K562 (cell line): ENCODE measurements around the gene FAM53C. TPM values are rescaled to one million over a fixed set of nuclear protein-coding genes. Genes with fewer than 3 reads are reported as not detected.

Experiments used
- BHLHE40 ChIP-seq: IDR thresholded peaks from 2 replicates; pipeline ENCODE4 v1.6.1; 2011; ENCODE audit warnings: low read length, improper control_type of control experiment
- DIDO1 ChIP-seq: fragments of 450-650 bp; IDR thresholded peaks from 2 replicates; pipeline ENCODE4 v1.6.1; 2016; ENCODE audit warnings: low read depth, missing biosample characterization, missing genetic modification characterization
- EHMT2 ChIP-seq: fragments of 450-650 bp; IDR thresholded peaks from 2 replicates; pipeline ENCODE4 v1.6.1; 2018; ENCODE audit warnings: antibody characterized with exemption
- ESRRB ChIP-seq: fragments of 250-450 bp; sonication (Bioruptor Pico); IDR thresholded peaks from 2 replicates; pipeline ENCODE4 v1.5.0; 2020; ENCODE audit warnings: mild to moderate bottlenecking, moderate library complexity, borderline replicate concordance
- IRF1 ChIP-seq: sonication (generic); formaldehyde crosslinking; IDR thresholded peaks from 2 replicates; pipeline ENCODE4 v1.8.0; 2022; ENCODE audit warnings: missing genetic modification reagents, mild to moderate bottlenecking, borderline replicate concordance
- JUN ChIP-seq, 2 experiments: sonication (generic) in 1 of 2; formaldehyde crosslinking in 1 of 2; IDR thresholded peaks; 2 replicates each; pipeline versions ENCODE4 v1.6.1 to v1.8.0; 2012 to 2022; ENCODE audit warnings: borderline replicate concordance in 2 of 2, mild to moderate bottlenecking in 2 of 2, improper control_type of control experiment in 1 of 2, low read depth in 1 of 2, low read length in 1 of 2, missing genetic modification reagents in 1 of 2
- MAFF ChIP-seq: IDR thresholded peaks from 2 replicates; pipeline ENCODE4 v1.6.1; 2012; ENCODE audit warnings: low read length, improper control_type of control experiment
- MIER1 ChIP-seq: fragments of 450-650 bp; IDR thresholded peaks from 2 replicates; pipeline ENCODE4 v1.6.1; 2016; ENCODE audit warnings: antibody characterized with exemption, mild to moderate bottlenecking, low read depth
- NCOA1 ChIP-seq: fragments of 450-650 bp; IDR thresholded peaks from 2 replicates; pipeline ENCODE4 v1.6.1; 2016; ENCODE audit warnings: low read depth
- NUFIP1 ChIP-seq: fragments of 450-650 bp; IDR thresholded peaks from 2 replicates; pipeline ENCODE4 v1.6.1; 2018; ENCODE audit not compliant: partially characterized antibody
- RBM15 ChIP-seq: fragments of 200-400 bp; formaldehyde crosslinking; IDR thresholded peaks from 2 replicates; pipeline ENCODE4 v1.6.1; 2018; ENCODE audit warnings: mild to moderate bottlenecking, low read length, moderate library complexity; ENCODE audit not compliant: insufficient read depth
- SMARCA4 ChIP-seq: fragments of 450-650 bp; IDR thresholded peaks from 2 replicates; pipeline ENCODE4 v1.6.1; 2016
- SMC3 ChIP-seq: conservative IDR thresholded peaks from 2 replicates; pipeline ENCODE4 v1.6.1; 2011; ENCODE audit warnings: low read depth, low read length, improper control_type of control experiment; ENCODE audit not compliant: insufficient read depth
- TEAD2 ChIP-seq: fragments of 450-650 bp; IDR thresholded peaks from 2 replicates; pipeline ENCODE4 v1.6.1; 2016; ENCODE audit warnings: missing genetic modification characterization, control low read depth, missing compliant biosample characterization
- TEAD4 ChIP-seq, 2 experiments: sonication (generic) in 1 of 2; formaldehyde crosslinking in 1 of 2; IDR thresholded peaks; 2 replicates each; pipeline versions ENCODE4 v1.6.1 to v1.8.0; 2012 to 2022; ENCODE audit warnings: borderline replicate concordance in 1 of 2, inconsistent platforms in 1 of 2, low read length in 1 of 2, mild to moderate bottlenecking in 1 of 2, missing genetic modification reagents in 1 of 2
- ZNF324 ChIP-seq: fragments of 250-450 bp; sonication (Bioruptor Pico); IDR thresholded peaks from 2 replicates; pipeline ENCODE4 v1.4.0; 2020; ENCODE audit warnings: mild to moderate bottlenecking
- ZNF518B ChIP-seq: fragments of 250-450 bp; sonication (Bioruptor Pico); IDR thresholded peaks from 2 replicates; pipeline ENCODE4 v1.5.0; 2021; ENCODE audit warnings: mild to moderate bottlenecking, moderate library complexity
- ZNF57 ChIP-seq: fragments of 450-650 bp; formaldehyde crosslinking; IDR thresholded peaks from 2 replicates; pipeline ENCODE4 v1.4.0; 2020; ENCODE audit warnings: mild to moderate bottlenecking, moderate library complexity
- polyA plus RNA-seq, 8 experiments: library from polyadenylated mRNA; depleted of rRNA in 4 of 8; stranded (reverse) in 5 of 8; unstranded in 3 of 8; fragments of >200 nt; fragmentation: Nextera tagmentation in 2 of 8; fragmentation: Illumina TruSeq in 1 of 8; extraction: Ambion mirVana in 2 of 8; extraction: Trizol in 1 of 8; gene quantifications; 2 replicates each; pipeline versions ENCODE4 v1.2.1 to v1.2.3, GENCODE V29; 2011 to 2014; ENCODE audit warnings: inconsistent platforms in 1 of 8, missing spikeins in 1 of 8
- total RNA-seq, 7 experiments: library from RNA; depleted of rRNA in 6 of 7; stranded (reverse); fragments of >200 nt in 6 of 7; fragmentation: Illumina TruSeq in 2 of 7; extraction: Trizol in 2 of 7; gene quantifications; 2 replicates each; pipeline versions ENCODE4 v1.2.1 to v1.2.3, GENCODE V29; 2011 to 2021; ENCODE audit warnings: low replicate concordance in 1 of 7
- TF ChIP-seq, protein P1 (sequence below), 2 experiments: IDR thresholded peaks; 2 replicates each; pipeline ENCODE4 v1.6.1; 2011; ENCODE audit warnings: borderline replicate concordance in 1 of 2, control low read depth in 1 of 2, low read depth in 1 of 2, low read length in 1 of 2, mild to moderate bottlenecking in 1 of 2, mixed read lengths in 1 of 2, moderate library complexity in 1 of 2; ENCODE audit not compliant: insufficient read depth in 1 of 2, insufficient read length in 1 of 2, poor library complexity in 1 of 2, severe bottlenecking in 1 of 2; ENCODE audit errors: extremely low read depth in 1 of 2

FAM53C gene
- total and polyA plus RNA-seq, 9 of the 15 experiments (the other 6 are each of a cell fraction or from before 2014, with no cell fraction given), result 9.7 to 38.5 (median 25.2) TPM

DNA sequence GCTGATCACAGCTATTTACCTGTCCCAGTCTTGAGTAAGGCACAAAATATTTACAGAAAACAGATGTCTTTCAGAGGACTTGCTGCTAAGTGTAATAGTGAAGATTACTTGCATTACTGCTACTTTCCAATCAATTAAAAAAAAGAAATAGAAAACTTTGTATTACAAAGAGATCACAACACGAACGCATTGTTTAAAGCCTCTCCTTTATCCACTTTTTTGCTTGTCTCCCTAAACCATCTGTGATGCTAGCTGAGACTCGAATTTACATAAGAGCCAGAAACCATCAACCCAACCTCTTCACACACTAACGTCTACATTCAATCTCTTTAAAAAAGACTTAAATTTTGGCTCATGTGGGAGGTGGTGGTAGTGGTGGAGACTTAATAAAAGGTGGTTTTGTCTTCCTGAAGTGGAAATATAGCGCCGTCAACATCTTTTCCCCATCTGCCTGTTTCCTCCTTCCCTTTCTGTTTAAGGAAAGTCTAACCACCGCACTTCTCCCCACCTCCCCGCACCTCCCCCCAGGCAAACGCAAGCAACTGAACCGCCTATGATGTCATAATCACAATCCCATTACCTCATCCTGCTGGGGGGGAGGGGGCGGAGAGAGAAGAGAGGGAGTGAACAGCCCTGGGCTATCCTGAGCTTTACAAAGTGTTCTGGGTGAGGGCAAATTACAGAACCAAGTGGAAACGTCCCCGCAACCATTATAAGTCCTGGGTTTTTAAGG is 948 bp upstream of the FAM53C start (continued):
- no peak for TF ChIP-seq ZNF518B (CRISPR knock-in tag)
- TF ChIP-seq JUN (IDR thresholded peaks at IDR 0.05; ENCODE audit: borderline replicate concordance, low read depth, low read length), result peak; percentile 97
- TF ChIP-seq JUN (CRISPR knock-in tag; IDR thresholded peaks at IDR 0.05; ENCODE audit: borderline replicate concordance), result peak; percentile 60; the same call in 1 of the 2 replicates
- TF ChIP-seq DIDO1, result no peak
- TF ChIP-seq TEAD2 (tag), result no peak
- no peak for TF ChIP-seq MAFF
- TF ChIP-seq ZNF324 (CRISPR knock-in tag), result no peak
- no peak for TF ChIP-seq SMC3
- no peak for TF ChIP-seq ZNF57 (CRISPR knock-in tag)
- TF ChIP-seq NCOA1, result peak; percentile 98
- TF ChIP-seq NUFIP1, result no peak
- no peak for TF ChIP-seq MIER1
- no peak for TF ChIP-seq ESRRB (CRISPR knock-in tag)
- TF ChIP-seq TEAD4 (IDR thresholded peaks at IDR 0.05; ENCODE audit: low read length), result no peak; the same call in 1 of the 2 replicates
- no peak for TF ChIP-seq TEAD4 (CRISPR knock-in tag; IDR thresholded peaks at IDR 0.05; ENCODE audit: borderline replicate concordance)
- no peak for TF ChIP-seq IRF1 (CRISPR knock-in tag)
- no peak for TF ChIP-seq EHMT2
- TF ChIP-seq SMARCA4, result peak; percentile 49; the same call in 1 of the 2 replicates
- TF ChIP-seq, protein P1, sequence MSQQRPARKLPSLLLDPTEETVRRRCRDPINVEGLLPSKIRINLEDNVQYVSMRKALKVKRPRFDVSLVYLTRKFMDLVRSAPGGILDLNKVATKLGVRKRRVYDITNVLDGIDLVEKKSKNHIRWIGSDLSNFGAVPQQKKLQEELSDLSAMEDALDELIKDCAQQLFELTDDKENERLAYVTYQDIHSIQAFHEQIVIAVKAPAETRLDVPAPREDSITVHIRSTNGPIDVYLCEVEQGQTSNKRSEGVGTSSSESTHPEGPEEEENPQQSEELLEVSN (IDR thresholded peaks at IDR 0.05; ENCODE audit: borderline replicate concordance in 1 of 2, extremely low read depth in 1 of 2, insufficient read depth in 1 of 2, insufficient read length in 1 of 2, low read depth in 1 of 2, low read length in 1 of 2, poor library complexity in 1 of 2, severe bottlenecking in 1 of 2), result no peak
- TF ChIP-seq BHLHE40, result no peak
- TF ChIP-seq RBM15, result no peak
